ENCODE data around the gene ITGB3.
A peak's percentile ranks its signal among the peaks of the same experiment; 100 is the strongest.

Gene ITGB3

DNA sequence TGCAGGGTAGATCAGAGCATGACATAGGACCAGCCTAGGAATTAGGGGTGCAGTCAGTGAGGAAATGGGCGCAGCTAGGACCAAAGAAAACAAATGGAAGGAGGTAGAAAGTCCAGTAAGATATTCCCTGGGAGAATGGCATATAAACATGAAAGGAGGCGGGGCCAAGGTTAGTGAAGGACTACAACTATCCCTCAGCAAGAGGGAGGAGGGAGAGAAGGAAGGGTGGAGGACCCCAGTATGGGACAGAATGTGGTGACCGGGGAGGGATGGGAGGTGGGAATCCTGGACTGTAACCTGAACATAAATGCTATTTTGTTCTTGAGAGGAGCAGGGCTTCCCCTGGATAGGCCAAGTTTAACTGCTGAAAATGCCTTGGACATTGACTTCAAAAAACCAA lies 22.8 kb downstream of the ITGB3 start:
- DNase-seq (ENCODE audit: low read depth): no peak

- DNase-seq (ENCODE audit: low read depth): peak; percentile 92
These were observed 23.2 kb downstream of the ITGB3 start for GRCh38 chr17:47276868-47277267.

DNA sequence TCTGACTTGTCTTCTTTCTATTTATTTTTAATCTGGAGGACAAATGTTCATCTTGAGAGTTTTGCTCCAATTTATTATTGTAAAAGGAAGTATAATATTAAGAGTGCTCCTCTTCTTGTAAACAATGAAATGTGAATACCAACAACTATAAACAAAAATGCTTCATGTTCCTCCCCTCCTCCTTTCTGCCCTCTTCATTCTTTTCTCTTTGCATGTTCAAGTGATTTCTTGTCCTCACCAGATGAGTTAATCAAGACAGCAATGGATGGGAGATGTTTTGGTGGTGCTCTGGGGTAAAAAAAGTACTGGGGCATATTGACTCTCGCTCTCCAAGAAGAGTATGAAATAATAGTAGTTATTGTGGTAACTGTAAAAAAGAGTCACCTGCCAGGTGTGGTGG lies 24.3 kb downstream of the ITGB3 start:
- DNase-seq (ENCODE audit: low read depth): peak; percentile 59

- DNase-seq (ENCODE audit: low read depth): no peak
These were observed 24.9 kb downstream of the ITGB3 start for GRCh38 chr17:47278561-47278960.

- peak; percentile 94 for DNase-seq (ENCODE audit: low read depth)
These were observed 25.6 kb downstream of the ITGB3 start for GRCh38 chr17:47279062-47279801.

- DNase-seq (ENCODE audit: low read depth): peak; percentile 36
These were observed 26.6 kb downstream of the ITGB3 start for GRCh38 chr17:47280072-47280811.

DNA sequence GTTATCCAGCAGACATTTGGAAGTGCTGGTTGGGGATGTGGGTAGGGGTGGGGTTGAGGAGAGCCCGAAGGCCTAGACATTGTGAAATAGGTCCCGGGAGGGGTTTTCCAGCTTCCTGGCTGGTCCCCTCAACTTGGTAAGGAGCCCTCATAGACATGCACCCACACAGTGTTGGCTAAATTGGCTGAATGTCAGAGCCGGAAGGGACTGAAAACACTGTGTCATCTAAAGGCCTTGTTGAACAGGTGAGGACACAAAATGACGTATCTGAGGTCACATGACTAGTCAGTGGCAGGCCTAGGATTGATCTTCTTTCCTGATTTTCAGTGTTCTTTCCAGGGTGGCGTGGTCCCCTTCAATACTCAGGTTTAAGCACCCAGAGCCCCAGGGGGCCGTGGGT lies 27.6 kb downstream of the ITGB3 start:
- no peak for DNase-seq (ENCODE audit: low read depth)

GRCh38 chr17:47285003-47285402 lies 31.4 kb downstream of the ITGB3 start:
- DNase-seq (ENCODE audit: low read depth): no peak

- DNase-seq (ENCODE audit: low read depth): no peak
These were observed 32.7 kb downstream of the ITGB3 start for GRCh38 chr17:47286198-47286914.

DNA sequence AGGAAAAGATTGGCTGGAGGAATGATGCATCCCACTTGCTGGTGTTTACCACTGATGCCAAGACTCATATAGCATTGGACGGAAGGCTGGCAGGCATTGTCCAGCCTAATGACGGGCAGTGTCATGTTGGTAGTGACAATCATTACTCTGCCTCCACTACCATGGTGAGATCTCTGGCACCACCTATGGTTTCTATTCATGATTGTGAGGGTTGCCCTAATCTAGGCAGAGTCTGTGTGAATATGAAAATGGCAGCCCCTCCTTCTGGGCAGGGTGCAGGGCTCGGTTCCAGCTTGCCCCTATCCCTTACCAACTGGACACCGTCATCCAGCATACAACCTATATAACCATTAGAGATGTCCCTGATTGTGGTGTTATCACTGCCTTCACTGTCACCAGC lies 33.4 kb downstream of the ITGB3 start:
- DNase-seq (ENCODE audit: low read depth): no peak

DNA sequence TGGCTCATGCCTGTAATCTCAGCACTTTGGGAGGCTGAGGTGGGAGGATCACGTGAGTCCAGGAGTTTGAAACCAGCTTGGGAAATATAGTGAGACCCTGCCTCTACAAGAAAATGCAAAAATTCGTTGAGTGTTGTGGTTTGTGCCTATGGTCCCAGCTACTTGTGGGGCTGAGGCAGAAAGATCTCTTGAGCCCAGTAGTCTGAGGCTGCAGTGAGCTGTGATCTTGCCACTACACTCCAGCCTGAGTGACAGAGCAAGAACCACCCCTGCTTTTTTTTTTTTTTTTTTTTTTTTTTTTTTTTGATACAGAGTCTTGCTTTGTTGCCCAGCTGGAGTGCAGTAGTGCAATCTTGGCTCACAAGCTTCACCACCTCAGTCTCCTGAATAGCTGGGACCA lies 34.0 kb downstream of the ITGB3 start:
- no peak for DNase-seq (ENCODE audit: low read depth)

- no peak for DNase-seq (ENCODE audit: low read depth)
These were observed 35.0 kb downstream of the ITGB3 start for GRCh38 chr17:47288531-47289116.

GRCh38 chr17:47289302-47289701 lies 35.7 kb downstream of the ITGB3 start:
- no peak for DNase-seq (ENCODE audit: low read depth)

GRCh38 chr17:47290870-47291241 lies 37.2 kb downstream of the ITGB3 start:
- DNase-seq (ENCODE audit: low read depth): no peak

GRCh38 chr17:47291242-47291873 lies 37.7 kb downstream of the ITGB3 start:
- DNase-seq (ENCODE audit: low read depth): no peak

DNA sequence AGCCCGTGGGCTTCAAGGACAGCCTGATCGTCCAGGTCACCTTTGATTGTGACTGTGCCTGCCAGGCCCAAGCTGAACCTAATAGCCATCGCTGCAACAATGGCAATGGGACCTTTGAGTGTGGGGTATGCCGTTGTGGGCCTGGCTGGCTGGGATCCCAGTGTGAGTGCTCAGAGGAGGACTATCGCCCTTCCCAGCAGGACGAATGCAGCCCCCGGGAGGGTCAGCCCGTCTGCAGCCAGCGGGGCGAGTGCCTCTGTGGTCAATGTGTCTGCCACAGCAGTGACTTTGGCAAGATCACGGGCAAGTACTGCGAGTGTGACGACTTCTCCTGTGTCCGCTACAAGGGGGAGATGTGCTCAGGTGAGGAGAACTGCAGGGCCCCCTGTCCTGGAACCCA lies 38.6 kb downstream of the ITGB3 start:
- no peak for DNase-seq (ENCODE audit: low read depth)

DNA sequence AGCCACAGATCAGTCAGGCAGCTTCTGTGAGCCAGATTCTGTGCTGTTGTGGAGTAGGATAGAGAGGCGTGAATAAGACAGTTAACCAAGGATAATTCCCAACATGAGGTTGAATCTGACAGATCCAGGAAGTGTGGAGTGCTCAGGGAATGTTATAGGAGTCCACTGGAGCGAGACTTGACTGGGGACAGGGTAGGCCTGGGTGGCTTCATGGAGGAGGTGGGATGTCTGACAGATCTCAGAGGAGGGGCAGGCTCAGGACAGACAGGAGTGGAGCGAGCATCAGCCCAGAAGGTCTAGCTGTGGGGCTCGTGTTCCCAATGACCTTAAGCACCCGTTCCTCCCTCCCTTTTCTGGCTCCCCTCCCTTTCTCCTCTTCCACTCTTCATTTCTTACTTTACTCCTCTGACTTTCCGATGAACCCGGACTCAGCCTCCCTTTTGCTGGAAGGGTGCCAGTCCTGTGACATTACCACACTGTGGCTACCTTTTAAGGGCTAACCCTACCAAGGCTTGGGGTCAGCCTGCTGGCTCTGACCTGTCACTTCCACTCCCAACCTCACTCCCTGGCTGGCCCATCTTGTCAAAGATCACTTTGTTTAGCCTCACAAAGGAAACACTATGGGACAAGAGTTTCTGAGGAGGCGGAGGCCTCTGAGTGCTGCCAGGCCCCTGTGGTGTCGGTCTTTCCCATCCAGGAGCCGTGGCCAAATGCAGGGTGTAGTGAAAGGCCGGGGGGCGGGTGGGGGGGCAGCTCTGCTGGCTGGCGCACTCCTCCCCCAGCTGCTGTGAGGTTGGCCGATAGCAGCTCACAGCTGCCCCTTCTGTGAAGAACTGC lies 41.6 kb downstream of the ITGB3 start:
- no peak for DNase-seq (ENCODE audit: low read depth)

DNA sequence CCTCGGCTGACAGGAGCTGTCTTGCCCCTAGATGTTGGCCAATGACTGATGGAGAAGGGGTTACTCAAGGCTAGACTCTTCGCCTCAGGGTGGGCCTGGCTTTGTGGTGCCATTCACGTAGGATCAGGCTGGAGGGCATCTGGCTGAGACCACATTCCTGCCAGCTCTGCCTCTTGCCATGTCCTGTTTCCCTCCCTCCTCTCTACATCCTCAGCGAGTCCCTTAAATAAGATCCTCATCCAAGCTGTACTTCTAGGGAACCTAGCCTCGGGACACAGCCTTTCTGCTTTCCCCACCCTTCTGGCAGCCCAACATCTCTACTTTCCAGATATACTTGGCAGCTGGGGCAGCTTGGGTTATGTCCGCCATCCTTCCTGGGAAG lies 42.2 kb downstream of the ITGB3 start:
- DNase-seq (ENCODE audit: low read depth): no peak

DNA sequence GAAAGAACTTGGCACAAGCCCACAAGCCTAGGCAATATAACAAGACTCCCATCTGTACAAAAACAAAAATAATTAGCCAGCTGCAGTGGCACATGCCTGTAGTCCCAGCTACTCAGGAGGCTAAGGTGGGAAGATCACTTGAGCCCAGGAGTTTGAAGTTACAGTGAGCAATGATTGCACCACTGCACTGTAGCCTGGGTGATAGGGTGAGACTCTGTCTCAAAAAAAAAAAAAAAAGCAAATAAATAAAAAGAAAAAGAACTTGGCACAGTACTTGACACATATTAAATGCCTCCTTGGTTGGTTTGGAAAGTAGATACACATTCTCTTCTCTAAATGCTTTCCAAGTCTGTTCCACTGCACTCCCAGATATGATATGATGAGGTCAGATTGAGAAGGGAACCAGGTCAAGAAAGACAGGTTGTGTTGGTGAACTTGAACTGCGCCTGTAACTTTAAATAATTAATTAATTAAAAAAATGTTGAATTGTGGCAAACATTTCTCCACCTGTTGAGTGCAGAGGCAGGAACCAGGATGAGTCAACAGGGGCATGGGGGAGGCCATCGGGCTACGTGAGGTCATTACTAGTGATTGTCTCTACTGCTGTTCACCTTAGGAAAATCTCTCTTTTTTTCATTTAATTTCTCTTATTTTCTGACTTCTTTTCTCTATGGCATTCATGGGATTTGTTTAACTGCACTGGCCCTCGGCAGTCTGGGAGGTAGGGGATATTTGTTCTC lies 44.2 kb downstream of the ITGB3 start:
- DNase-seq (ENCODE audit: low read depth): peak; percentile 33

GRCh38 chr17:47298712-47299111 lies 45.1 kb downstream of the ITGB3 start:
- DNase-seq (ENCODE audit: low read depth): no peak

All from fibroblast of gingiva (primary cell).